H9 (cell line): ENCODE measurements around the gene NOTCH1. TPM values are rescaled to one million over a fixed set of nuclear protein-coding genes. Genes with fewer than 3 reads are reported as not detected.

Experiments
- DNase-seq: peaks from one replicate; pipeline ENCODE4 v3.0.0-alpha.2; 2017
- H2AFZ ChIP-seq: one replicate; pipeline ENCODE4 v1.6.1; 2013; ENCODE audit warnings: mild to moderate bottlenecking, low read length, control low read depth, moderate library complexity
- H2AK5ac ChIP-seq: 2 replicates; pipeline ENCODE4 v1.6.1; 2013; ENCODE audit warnings: low read length, control low read depth, mixed read lengths; ENCODE audit not compliant: insufficient read length
- H2BK120ac ChIP-seq: one replicate; pipeline ENCODE4 v1.6.1; 2013; ENCODE audit warnings: low read depth, mild to moderate bottlenecking, low read length, control low read depth, inconsistent platforms; ENCODE audit not compliant: poor library complexity, severe bottlenecking
- H2BK12ac ChIP-seq: 2 replicates; pipeline ENCODE4 v1.6.1; 2013; ENCODE audit warnings: low read length, control low read depth, mixed read lengths, low read depth; ENCODE audit not compliant: insufficient read length
- H2BK15ac ChIP-seq: 2 replicates; pipeline ENCODE4 v1.6.1; 2013; ENCODE audit warnings: low read depth, low read length, control low read depth
- H2BK20ac ChIP-seq: one replicate; pipeline ENCODE4 v1.6.1; 2013; ENCODE audit warnings: low read depth, mild to moderate bottlenecking, low read length, control low read depth, inconsistent platforms; ENCODE audit not compliant: poor library complexity, severe bottlenecking
- H2BK5ac ChIP-seq: 2 replicates; pipeline ENCODE4 v1.6.1; 2013; ENCODE audit warnings: low read length, control low read depth, mixed read lengths; ENCODE audit not compliant: insufficient read length
- H3K14ac ChIP-seq: 2 replicates; pipeline ENCODE4 v1.6.1; 2013; ENCODE audit warnings: low read length, control low read depth; ENCODE audit not compliant: insufficient read depth
- H3K18ac ChIP-seq: 2 replicates; pipeline ENCODE4 v1.6.1; 2013; ENCODE audit warnings: low read depth, mild to moderate bottlenecking, mixed read lengths, low read length, control low read depth; ENCODE audit not compliant: insufficient read length
- H3K23ac ChIP-seq: 2 replicates; pipeline ENCODE4 v1.6.1; 2013; ENCODE audit warnings: low read length, control low read depth, mixed read lengths, low read depth; ENCODE audit not compliant: insufficient read length
- H3K23me2 ChIP-seq: 2 replicates; pipeline ENCODE4 v1.6.1; 2013; ENCODE audit warnings: low read depth, mild to moderate bottlenecking, mixed read lengths, low read length, control low read depth; ENCODE audit not compliant: insufficient read length, poor library complexity, severe bottlenecking
- H3K27ac ChIP-seq: 2 replicates; pipeline ENCODE4 v1.5.1; 2013; ENCODE audit warnings: low read length, control low read depth, mixed read lengths, low read depth; ENCODE audit not compliant: insufficient read length
- H3K27me3 ChIP-seq: 2 replicates; pipeline ENCODE4 v1.6.1; 2013; ENCODE audit warnings: low read length, control low read depth, inconsistent platforms; ENCODE audit not compliant: insufficient read depth
- H3K4ac ChIP-seq: 2 replicates; pipeline ENCODE4 v1.6.1; 2013; ENCODE audit warnings: low read depth, mild to moderate bottlenecking, control low read depth, inconsistent platforms, low read length, moderate library complexity
- H3K4me1 ChIP-seq: 2 replicates; pipeline ENCODE4 v1.6.1; 2013; ENCODE audit warnings: low read length, control low read depth, inconsistent platforms; ENCODE audit not compliant: insufficient read depth
- H3K4me2 ChIP-seq: 2 replicates; pipeline ENCODE4 v1.6.1; 2013; ENCODE audit warnings: low read length, control low read depth, mixed read lengths; ENCODE audit not compliant: insufficient read length, insufficient read depth
- H3K56ac ChIP-seq: 2 replicates; pipeline ENCODE4 v1.6.1; 2013; ENCODE audit warnings: low read depth, mild to moderate bottlenecking, mixed read lengths, low read length, control low read depth; ENCODE audit not compliant: insufficient read length
- H3K79me1 ChIP-seq: 2 replicates; pipeline ENCODE4 v1.6.1; 2013; ENCODE audit warnings: low read depth, mild to moderate bottlenecking, moderate library complexity, low read length, control low read depth, inconsistent platforms; ENCODE audit not compliant: insufficient read depth, poor library complexity, severe bottlenecking
- H3K79me2 ChIP-seq: 2 replicates; pipeline ENCODE4 v1.6.1; 2013; ENCODE audit warnings: low read length, control low read depth, inconsistent platforms; ENCODE audit not compliant: insufficient read depth
- H3K9ac ChIP-seq: 2 replicates; pipeline ENCODE4 v1.6.1; 2013; ENCODE audit warnings: low read length, control low read depth, mixed read lengths; ENCODE audit not compliant: insufficient read length; ENCODE audit errors: extremely low read depth
- H3K9me3 ChIP-seq: one replicate; pipeline ENCODE4 v1.6.1; 2013; ENCODE audit warnings: low read depth, low read length, inconsistent platforms; ENCODE audit not compliant: control insufficient read depth
- H3T11ph ChIP-seq: one replicate; pipeline ENCODE4 v1.6.1; 2013; ENCODE audit warnings: mild to moderate bottlenecking, low read length, control low read depth, inconsistent platforms
- H4K20me1 ChIP-seq: one replicate; pipeline ENCODE4 v1.6.1; 2013; ENCODE audit not compliant: control insufficient read depth, insufficient read length, insufficient read depth
- H4K5ac ChIP-seq: 2 replicates; pipeline ENCODE4 v1.6.1; 2013; ENCODE audit warnings: low read depth, mild to moderate bottlenecking, mixed read lengths, low read length, control low read depth; ENCODE audit not compliant: insufficient read length
- H4K8ac ChIP-seq: replicated peaks from 2 replicates; pipeline ENCODE4 v1.6.1; 2013; ENCODE audit warnings: low read length, control low read depth, mixed read lengths, low read depth; ENCODE audit not compliant: insufficient read length
- H4K91ac ChIP-seq: 2 replicates; pipeline ENCODE4 v1.6.1; 2013; ENCODE audit warnings: low read depth, mild to moderate bottlenecking, moderate library complexity, mixed read lengths, low read length, control low read depth; ENCODE audit not compliant: insufficient read length
- H3K27ac Mint-ChIP-seq, 3 experiments: 2 replicates in 2 of 3; 3 replicates in 1 of 3; pipeline ENCODE4 v1.8.0; 2020 to 2021; ENCODE audit warnings: mixed read lengths in 3 of 3, mild to moderate bottlenecking in 1 of 3, moderate library complexity in 1 of 3
- H3K27me3 Mint-ChIP-seq: 2 replicates; pipeline ENCODE4 v1.8.0; 2021; ENCODE audit warnings: low read depth, mild to moderate bottlenecking, moderate library complexity, mixed read lengths
- H3K36me3 Mint-ChIP-seq, 3 experiments: 2 replicates in 2 of 3; 3 replicates in 1 of 3; pipeline ENCODE4 v1.8.0; 2020 to 2021; ENCODE audit warnings: low read depth in 3 of 3, mixed read lengths in 3 of 3; ENCODE audit not compliant: insufficient read depth in 1 of 3
- H3K4me1 Mint-ChIP-seq, 2 experiments: 2 replicates each; pipeline ENCODE4 v1.8.0; 2020; ENCODE audit warnings: mixed read lengths in 2 of 2
- H3K4me3 Mint-ChIP-seq, 2 experiments: 2 replicates in 1 of 2; 3 replicates in 1 of 2; pipeline ENCODE4 v1.8.0; 2020 to 2021; ENCODE audit warnings: mild to moderate bottlenecking in 2 of 2, mixed read lengths in 2 of 2, moderate library complexity in 1 of 2
- H3K9me3 Mint-ChIP-seq, 2 experiments: 2 replicates in 1 of 2; 3 replicates in 1 of 2; pipeline ENCODE4 v1.8.0; 2020; ENCODE audit warnings: mild to moderate bottlenecking in 2 of 2, mixed read lengths in 2 of 2, moderate library complexity in 1 of 2
- CTCF ChIP-seq: fragments of 200-600 bp; sonication (generic); conservative IDR thresholded peaks from 3 replicates; pipeline ENCODE4 v1.8.0; 2021; ENCODE audit warnings: antibody characterized with exemption, mild to moderate bottlenecking
- WGBS: extraction: QIAGEN DNeasy Blood & Tissue Kit; methylation state at CpG from one replicate; pipeline ENCODE4 v1.1.7; 2013; ENCODE audit warnings: missing lambda C conversion rate, low lambda C conversion rate, mixed read lengths; ENCODE audit not compliant: insufficient read length; ENCODE audit errors: extremely low coverage; 5-methylcytosine and 5-hydroxymethylcytosine counted together
- total RNA-seq: library from RNA; stranded (reverse); gene quantifications from 2 replicates; pipeline ENCODE4 v1.2.1, GENCODE V29; 2021

NOTCH1 gene
- total RNA-seq, 1 experiment from 2014 or later: 71.6 TPM

DNA sequence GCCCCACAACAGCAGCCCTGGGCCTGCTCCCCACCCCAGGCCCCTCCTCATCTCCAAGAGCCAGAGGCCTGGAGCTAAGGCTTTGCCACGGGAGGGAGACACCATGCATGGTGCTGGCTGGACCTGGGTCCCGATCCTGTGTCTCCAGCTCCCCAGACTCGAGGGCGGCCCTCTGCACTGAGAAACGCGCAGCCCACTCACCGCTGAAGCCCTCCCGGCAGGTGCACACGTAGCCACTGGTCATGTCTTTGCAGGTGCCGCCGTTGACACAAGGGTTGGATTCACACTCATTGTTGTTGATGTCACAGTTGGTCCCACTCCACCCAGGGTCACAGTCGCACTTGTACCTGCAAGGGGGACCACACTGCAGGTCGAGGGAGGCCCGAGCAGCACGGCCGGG lies 32.7 kb downstream of the NOTCH1 start:
- Histone ChIP-seq H4K5ac (no peak overlapping the region), H2BK5ac (no peak overlapping the region), H2BK20ac (no peak overlapping the region), H4K20me1 (peaks cover 3% of the 10 kb centered on the region), H3K4me2 (no peak overlapping the region), H3K18ac (no peak overlapping the region), H3K79me1 (no peaks in the 10 kb centered on the region), H3K9ac (no peak overlapping the region), H3K14ac (no peak overlapping the region), H3K4me1 (no peaks in the 10 kb centered on the region), H3K27ac (no peak overlapping the region), H2BK15ac (no peak overlapping the region), H3K23ac (no peak overlapping the region), H3K79me2 (no peaks in the 10 kb centered on the region), H3T11ph (no peak overlapping the region), H2BK120ac (no peak overlapping the region), H3K4ac (no peak overlapping the region), H4K91ac (no peak overlapping the region), H2BK12ac (no peak overlapping the region), H3K56ac (no peak overlapping the region), H2AFZ (no peak overlapping the region), H2AK5ac (no peak overlapping the region), H3K23me2 (no peaks in the 10 kb centered on the region), H3K9me3 (no peaks in the 10 kb centered on the region), H3K27me3 (no peaks in the 10 kb centered on the region), H4K8ac (no peak overlapping the region)
- DNase-seq: no peak
- peaks cover 4 to 58% (median 55%) of the 10 kb centered on the region in 3 experiments; a peak in 6 of 7 replicates for H3K36me3 Mint-ChIP-seq
- no CpG with 5 or more reads among the region's 16 CpGs for WGBS
- no peaks in the 10 kb centered on the region for H3K9me3 Mint-ChIP-seq
- no peak overlapping the region for H3K27ac Mint-ChIP-seq
- no peaks in the 10 kb centered on the region for H3K4me1 Mint-ChIP-seq
- no peak for TF ChIP-seq CTCF
- H3K4me3 Mint-ChIP-seq: no peak overlapping the region
- H3K27me3 Mint-ChIP-seq: no peaks in the 10 kb centered on the region
